Skeletal muscle tissue (tissue), 4 donors: ENCODE measurements around the gene ATPAF1. TPM values are rescaled to one million over a fixed set of nuclear protein-coding genes. Genes with fewer than 3 reads are reported as not detected.
"Not testable (repeated sequence)": the region's sequence is repeated elsewhere in the genome, so short reads cannot be mapped to it uniquely, and the experiment has no call there.

Experiments used
- H3K27ac ChIP-seq: one replicate; pipeline ENCODE4 v1.7.0; 2013; ENCODE audit warnings: mild to moderate bottlenecking, low read depth, low read length, inconsistent platforms
- H3K27me3 ChIP-seq, 3 donors: one replicate each; pipeline ENCODE4 v1.7.0; 2013; ENCODE audit warnings: low read length in 3 of 3; ENCODE audit not compliant: control insufficient read depth in 3 of 3, insufficient read depth in 3 of 3
- H3K36me3 ChIP-seq, 3 donors: one replicate each; pipeline ENCODE4 v1.7.0; 2013; ENCODE audit warnings: low read length in 3 of 3; ENCODE audit not compliant: control insufficient read depth in 3 of 3, insufficient read depth in 3 of 3
- H3K4me1 ChIP-seq, 3 donors: one replicate each; pipeline ENCODE4 v1.7.0; 2013; ENCODE audit warnings: low read length in 3 of 3, mild to moderate bottlenecking in 3 of 3; ENCODE audit not compliant: control insufficient read depth in 3 of 3, insufficient read depth in 3 of 3
- H3K4me3 ChIP-seq, 3 donors: one replicate each; pipeline ENCODE4 v1.7.0; 2013; ENCODE audit warnings: low read length in 3 of 3
- H3K9ac ChIP-seq, 3 donors: one replicate each; pipeline ENCODE4 v1.7.0; 2013; ENCODE audit warnings: low read length in 3 of 3, mild to moderate bottlenecking in 3 of 3, moderate library complexity in 2 of 3, low read depth in 1 of 3
- H3K9me3 ChIP-seq, 3 donors: one replicate each; pipeline ENCODE4 v1.7.0; 2013; ENCODE audit warnings: low read length in 3 of 3; ENCODE audit not compliant: control insufficient read depth in 3 of 3
- total RNA-seq: library from RNA; depleted of rRNA; stranded (reverse); fragments of >200 nt; gene quantifications from one replicate; pipeline ENCODE4 v1.2.3, GENCODE V29; 2014
- donor health status: Osteomylitis.

Gene ATPAF1
- total RNA-seq, 1 donor from 2014 or later = 50.1 TPM

GRCh38 chr1:46670134-46670533 is 2.0 kb upstream of the ATPAF1 start:
- H3K36me3 ChIP-seq = peaks cover 6 to 15% (median 10%) of the 10 kb centered on the region in 3 donors
- no peaks in the 10 kb centered on the region for H3K27me3 ChIP-seq
- H3K9ac ChIP-seq = no peak overlapping the region
- no peak overlapping the region for H3K27ac ChIP-seq
- no peaks in the 10 kb centered on the region for H3K9me3 ChIP-seq
- H3K4me1 ChIP-seq = peaks cover 16 to 29% (median 18%) of the 10 kb centered on the region in 3 donors
- no peak overlapping the region for H3K4me3 ChIP-seq

GRCh38 chr1:46665983-46666382 is 2.2 kb downstream of the ATPAF1 start:
- Histone ChIP-seq H3K4me3 (no peak overlapping the region), H3K27me3 (no peaks in the 10 kb centered on the region), H3K27ac (no peak overlapping the region), H3K4me1 (peaks cover 16 to 33% (median 18%) of the 10 kb centered on the region in 3 donors), H3K9ac (no peak overlapping the region), H3K9me3 (no peaks in the 10 kb centered on the region), H3K36me3 (peaks cover 16 to 21% (median 17%) of the 10 kb centered on the region in 3 donors)

- not testable (repeated sequence) for H3K27me3 ChIP-seq, H3K9ac ChIP-seq, H3K27ac ChIP-seq, H3K4me3 ChIP-seq, H3K9me3 ChIP-seq
- H3K36me3 ChIP-seq = peaks cover 19 to 34% (median 25%) of the 10 kb centered on the region in 3 donors
- peaks cover 16 to 27% (median 18%) of the 10 kb centered on the region in 3 donors for H3K4me1 ChIP-seq
Observed at GRCh38 chr1:46662919-46663318, 5.2 kb downstream of the ATPAF1 start.

GRCh38 chr1:46660116-46660515 is 8.0 kb downstream of the ATPAF1 start:
- H3K4me3 ChIP-seq, H3K9ac ChIP-seq, H3K4me1 ChIP-seq, H3K27ac ChIP-seq, H3K9me3 ChIP-seq, H3K27me3 ChIP-seq: not testable (repeated sequence)
- peaks cover 25 to 50% (median 44%) of the 10 kb centered on the region in 3 donors for H3K36me3 ChIP-seq

- no peaks in the 10 kb centered on the region for H3K4me1 ChIP-seq
- H3K36me3 ChIP-seq = peaks cover 27 to 47% (median 43%) of the 10 kb centered on the region in 3 donors
- no peak overlapping the region for H3K27ac ChIP-seq
- no peak overlapping the region for H3K9ac ChIP-seq
- no peaks in the 10 kb centered on the region for H3K27me3 ChIP-seq
- H3K9me3 ChIP-seq = no peaks in the 10 kb centered on the region
- H3K4me3 ChIP-seq = no peak overlapping the region
Observed at GRCh38 chr1:46659307-46659870, 8.8 kb downstream of the ATPAF1 start.

- Histone ChIP-seq H3K4me1 (no peaks in the 10 kb centered on the region), H3K9ac (no peak overlapping the region), H3K36me3 (peaks cover 19 to 55% (median 49%) of the 10 kb centered on the region in 3 donors), H3K9me3 (no peaks in the 10 kb centered on the region), H3K4me3 (no peak overlapping the region), H3K27me3 (no peaks in the 10 kb centered on the region), H3K27ac (no peak overlapping the region)
Observed at GRCh38 chr1:46657775-46658174, 10.4 kb downstream of the ATPAF1 start.

GRCh38 chr1:46656643-46657042 is 11.5 kb downstream of the ATPAF1 start:
- no peaks in the 10 kb centered on the region for H3K4me1 ChIP-seq
- no peak overlapping the region for H3K4me3 ChIP-seq
- no peak overlapping the region for H3K9ac ChIP-seq
- H3K27ac ChIP-seq = no peak overlapping the region
- no peaks in the 10 kb centered on the region for H3K27me3 ChIP-seq
- no peaks in the 10 kb centered on the region for H3K9me3 ChIP-seq
- peaks cover 25 to 63% (median 49%) of the 10 kb centered on the region in 3 donors for H3K36me3 ChIP-seq

- Histone ChIP-seq H3K9me3 (no peaks in the 10 kb centered on the region), H3K27ac (no peak overlapping the region), H3K36me3 (peaks cover 25 to 61% (median 49%) of the 10 kb centered on the region in 3 donors)
Observed at GRCh38 chr1:46655848-46656247, 12.3 kb downstream of the ATPAF1 start.

GRCh38 chr1:46654698-46655097 is 13.5 kb downstream of the ATPAF1 start:
- not testable (repeated sequence) for H3K4me3 ChIP-seq, H3K27ac ChIP-seq, H3K4me1 ChIP-seq, H3K9me3 ChIP-seq, H3K27me3 ChIP-seq, H3K9ac ChIP-seq
- peaks cover 34 to 67% (median 59%) of the 10 kb centered on the region in 3 donors for H3K36me3 ChIP-seq

More at GRCh38 chr1:46655848-46656247, 12.3 kb downstream of the ATPAF1 start:
- Histone ChIP-seq H3K9ac (no peak overlapping the region), H3K4me1 (no peaks in the 10 kb centered on the region), H3K27me3 (no peaks in the 10 kb centered on the region), H3K4me3 (no peak overlapping the region)

GRCh38 chr1:46654012-46654411 is 14.2 kb downstream of the ATPAF1 start:
- peaks cover 0 to 11% (median 0%) of the 10 kb centered on the region in 3 donors for H3K9me3 ChIP-seq
- H3K4me3 ChIP-seq = no peak overlapping the region
- H3K27ac ChIP-seq = no peak overlapping the region
- no peaks in the 10 kb centered on the region for H3K4me1 ChIP-seq
- H3K27me3 ChIP-seq = no peaks in the 10 kb centered on the region
- H3K9ac ChIP-seq = no peak overlapping the region
- peaks cover 36 to 69% (median 61%) of the 10 kb centered on the region in 3 donors for H3K36me3 ChIP-seq
